Measurements from ENCODE around the gene EXOC6. TPM values are rescaled to one million over a fixed set of nuclear protein-coding genes. Genes with fewer than 3 reads are reported as not detected.
"Not testable (repeated sequence)": the region's sequence is repeated elsewhere in the genome, so short reads cannot be mapped to it uniquely, and the experiment has no call there.

The EXOC6 gene
- polyA plus RNA-seq, 1 experiment = 23.8 TPM

DNA sequence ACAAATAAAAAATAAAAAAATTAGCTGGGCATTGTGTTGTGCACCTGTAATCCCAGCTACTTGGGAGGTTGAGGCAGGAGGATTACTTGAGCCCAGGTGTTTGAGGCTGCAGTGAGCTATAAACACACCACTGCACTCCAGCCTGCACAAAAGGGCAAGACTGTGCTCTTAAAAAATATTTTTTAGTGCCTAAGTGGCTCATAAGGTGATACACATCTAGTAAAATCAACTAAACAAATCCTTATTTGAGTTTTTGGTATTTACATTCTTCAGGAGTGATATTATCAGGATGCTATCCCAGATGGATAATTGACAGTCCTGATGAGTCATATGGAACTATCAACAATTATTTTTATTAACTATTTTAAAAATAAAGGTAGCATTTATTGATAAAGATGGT, 93.9 kb downstream of the EXOC6 start:
- Histone ChIP-seq H3K27me3 (ENCODE audit: control insufficient read depth, insufficient read depth, low read length) (no peaks in the 10 kb centered on the region), H3K36me3 (ENCODE audit: control insufficient read depth, insufficient read depth, low read length) (no peaks in the 10 kb centered on the region), H3K4me3 (ENCODE audit: low read depth, low read length) (no peak overlapping the region)
- ChIA-PET CTCF (interaction anchor here (1.9 kb wide), 1 partner anchor 13 kb away, joined by 5 read pairs; no protein-coding TSS in a partner anchor), POLR2A (interaction anchor here (0.7 kb wide), 1 partner anchor 20 kb away, joined by 4 read pairs; no protein-coding TSS in a partner anchor)
- no peak for DNase-seq (ENCODE audit: low read depth)
- TF ChIP-seq, protein P1, sequence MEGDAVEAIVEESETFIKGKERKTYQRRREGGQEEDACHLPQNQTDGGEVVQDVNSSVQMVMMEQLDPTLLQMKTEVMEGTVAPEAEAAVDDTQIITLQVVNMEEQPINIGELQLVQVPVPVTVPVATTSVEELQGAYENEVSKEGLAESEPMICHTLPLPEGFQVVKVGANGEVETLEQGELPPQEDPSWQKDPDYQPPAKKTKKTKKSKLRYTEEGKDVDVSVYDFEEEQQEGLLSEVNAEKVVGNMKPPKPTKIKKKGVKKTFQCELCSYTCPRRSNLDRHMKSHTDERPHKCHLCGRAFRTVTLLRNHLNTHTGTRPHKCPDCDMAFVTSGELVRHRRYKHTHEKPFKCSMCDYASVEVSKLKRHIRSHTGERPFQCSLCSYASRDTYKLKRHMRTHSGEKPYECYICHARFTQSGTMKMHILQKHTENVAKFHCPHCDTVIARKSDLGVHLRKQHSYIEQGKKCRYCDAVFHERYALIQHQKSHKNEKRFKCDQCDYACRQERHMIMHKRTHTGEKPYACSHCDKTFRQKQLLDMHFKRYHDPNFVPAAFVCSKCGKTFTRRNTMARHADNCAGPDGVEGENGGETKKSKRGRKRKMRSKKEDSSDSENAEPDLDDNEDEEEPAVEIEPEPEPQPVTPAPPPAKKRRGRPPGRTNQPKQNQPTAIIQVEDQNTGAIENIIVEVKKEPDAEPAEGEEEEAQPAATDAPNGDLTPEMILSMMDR (IDR thresholded peaks at IDR 0.05; ENCODE audit: insufficient read depth, low read depth, low read length) = no peak

DNA sequence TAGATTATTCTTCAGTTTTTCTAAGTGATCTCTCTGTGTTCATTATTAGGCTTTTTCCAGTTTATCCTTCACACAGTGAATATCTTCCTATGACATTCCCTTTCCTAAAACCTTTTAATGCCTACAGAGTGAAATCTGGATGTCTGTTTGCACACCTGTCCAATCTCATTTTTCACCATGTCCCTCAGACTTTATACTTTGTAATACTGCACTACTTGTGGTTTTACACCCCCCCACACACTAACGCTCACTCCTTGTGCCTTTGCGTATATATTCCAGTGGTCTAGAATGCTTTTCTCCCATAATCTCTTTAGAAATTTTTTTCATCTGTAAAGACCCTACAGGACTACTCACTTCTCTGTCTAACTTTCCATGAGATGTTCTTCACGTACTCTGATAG, 98.2 kb downstream of the EXOC6 start:
- no peaks in the 10 kb centered on the region for H3K36me3 ChIP-seq (ENCODE audit: control insufficient read depth, insufficient read depth, low read length)
- no peaks in the 10 kb centered on the region for H3K27me3 ChIP-seq (ENCODE audit: control insufficient read depth, insufficient read depth, low read length)
- no peak for DNase-seq (ENCODE audit: low read depth)
- POLR2A ChIA-PET = no interaction called here
- H3K4me3 ChIP-seq (ENCODE audit: low read depth, low read length) = no peak overlapping the region
- CTCF ChIA-PET = interaction anchor here (1.2 kb wide), 1 partner anchor 19 kb away, joined by 5 read pairs; no protein-coding TSS in a partner anchor
- TF ChIP-seq, protein P1 (IDR thresholded peaks at IDR 0.05; ENCODE audit: insufficient read depth, low read depth, low read length) = no peak

- H3K4me3 ChIP-seq (ENCODE audit: low read depth, low read length); POLR2A ChIA-PET; H3K27me3 ChIP-seq (ENCODE audit: control insufficient read depth, insufficient read depth, low read length); H3K36me3 ChIP-seq (ENCODE audit: control insufficient read depth, insufficient read depth, low read length); CTCF ChIA-PET; DNase-seq (ENCODE audit: low read depth): not testable (repeated sequence)
Measured at GRCh38 chr10:92952573-92952972, 104.3 kb downstream of the EXOC6 start.

- POLR2A ChIA-PET = no interaction called here
- Histone ChIP-seq H3K4me3 (ENCODE audit: low read depth, low read length) (no peak overlapping the region), H3K27me3 (ENCODE audit: control insufficient read depth, insufficient read depth, low read length) (no peaks in the 10 kb centered on the region), H3K36me3 (ENCODE audit: control insufficient read depth, insufficient read depth, low read length) (no peaks in the 10 kb centered on the region)
- CTCF ChIA-PET = interaction anchor here (0.9 to 1.6 kb wide), 3 partner anchors 13 to 39 kb away, joined by 3 read pairs; no protein-coding TSS in a partner anchor
- no peak for DNase-seq (ENCODE audit: low read depth)
- TF ChIP-seq, protein P1 (IDR thresholded peaks at IDR 0.05; ENCODE audit: insufficient read depth, low read depth, low read length) = no peak
Measured at GRCh38 chr10:92957223-92958010, 109.1 kb downstream of the EXOC6 start.

- TF ChIP-seq, protein P1 (IDR thresholded peaks at IDR 0.05; ENCODE audit: insufficient read depth, low read depth, low read length) = no peak
- Histone ChIP-seq H3K27me3 (ENCODE audit: control insufficient read depth, insufficient read depth, low read length) (no peaks in the 10 kb centered on the region), H3K4me3 (ENCODE audit: low read depth, low read length) (no peak overlapping the region), H3K36me3 (ENCODE audit: control insufficient read depth, insufficient read depth, low read length) (no peaks in the 10 kb centered on the region)
- CTCF ChIA-PET = no interaction called here
- POLR2A ChIA-PET = interaction anchor here (0.6 kb wide), 1 partner anchor 19 kb away, joined by 4 read pairs; no protein-coding TSS in a partner anchor
- DNase-seq (ENCODE audit: low read depth) = no peak
Measured at GRCh38 chr10:92961638-92962037, 113.3 kb downstream of the EXOC6 start.

Data from BJ (cell line).